Uterus (tissue), 2 donors: ENCODE measurements around the gene HSH2D.

Experiments used
- POLR2A ChIP-seq, 2 donors: fragments of 450-650 bp; IDR thresholded peaks; one replicate each; pipeline ENCODE4 v1.6.1; 2016; ENCODE audit warnings: antibody characterized with exemption in 2 of 2, mild to moderate bottlenecking in 1 of 2, moderate library complexity in 1 of 2
- TF ChIP-seq, protein P1 (sequence below), 4 experiments: fragments of 200-600 bp in 2 of 4; fragments of 450-650 bp in 2 of 4; sonication (generic) in 2 of 4; IDR thresholded peaks; one replicate each; pipeline ENCODE4 v1.5.1; 2016 to 2019; ENCODE audit warnings: antibody characterized with exemption in 4 of 4, mild to moderate bottlenecking in 2 of 4, moderate library complexity in 1 of 4

DNA sequence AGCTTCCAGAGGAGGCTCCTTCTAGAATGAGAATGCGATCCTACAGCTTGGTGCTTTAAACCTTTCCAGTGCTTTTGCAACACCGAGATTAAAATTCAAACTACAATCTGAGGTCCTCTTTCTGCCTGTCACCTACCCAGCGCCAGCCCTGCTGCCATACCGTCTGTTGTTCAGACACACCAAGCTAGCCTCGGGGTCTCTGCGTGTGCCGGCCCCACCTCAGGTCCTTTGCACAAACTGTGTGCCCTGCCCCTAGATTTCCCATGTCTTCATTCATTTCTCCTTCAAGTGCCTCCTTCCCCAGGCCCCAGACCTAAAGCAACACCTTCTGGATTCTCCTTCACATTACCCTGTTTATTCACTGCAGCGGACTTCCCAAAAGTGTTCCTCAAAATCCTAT is 11.1 kb downstream of the HSH2D start:
- TF ChIP-seq, protein P1, sequence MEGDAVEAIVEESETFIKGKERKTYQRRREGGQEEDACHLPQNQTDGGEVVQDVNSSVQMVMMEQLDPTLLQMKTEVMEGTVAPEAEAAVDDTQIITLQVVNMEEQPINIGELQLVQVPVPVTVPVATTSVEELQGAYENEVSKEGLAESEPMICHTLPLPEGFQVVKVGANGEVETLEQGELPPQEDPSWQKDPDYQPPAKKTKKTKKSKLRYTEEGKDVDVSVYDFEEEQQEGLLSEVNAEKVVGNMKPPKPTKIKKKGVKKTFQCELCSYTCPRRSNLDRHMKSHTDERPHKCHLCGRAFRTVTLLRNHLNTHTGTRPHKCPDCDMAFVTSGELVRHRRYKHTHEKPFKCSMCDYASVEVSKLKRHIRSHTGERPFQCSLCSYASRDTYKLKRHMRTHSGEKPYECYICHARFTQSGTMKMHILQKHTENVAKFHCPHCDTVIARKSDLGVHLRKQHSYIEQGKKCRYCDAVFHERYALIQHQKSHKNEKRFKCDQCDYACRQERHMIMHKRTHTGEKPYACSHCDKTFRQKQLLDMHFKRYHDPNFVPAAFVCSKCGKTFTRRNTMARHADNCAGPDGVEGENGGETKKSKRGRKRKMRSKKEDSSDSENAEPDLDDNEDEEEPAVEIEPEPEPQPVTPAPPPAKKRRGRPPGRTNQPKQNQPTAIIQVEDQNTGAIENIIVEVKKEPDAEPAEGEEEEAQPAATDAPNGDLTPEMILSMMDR (IDR thresholded peaks at IDR 0.05): no peak
- no peak for TF ChIP-seq POLR2A (IDR thresholded peaks at IDR 0.05)
